ENCODE results near the gene TCEAL5.

DNA sequence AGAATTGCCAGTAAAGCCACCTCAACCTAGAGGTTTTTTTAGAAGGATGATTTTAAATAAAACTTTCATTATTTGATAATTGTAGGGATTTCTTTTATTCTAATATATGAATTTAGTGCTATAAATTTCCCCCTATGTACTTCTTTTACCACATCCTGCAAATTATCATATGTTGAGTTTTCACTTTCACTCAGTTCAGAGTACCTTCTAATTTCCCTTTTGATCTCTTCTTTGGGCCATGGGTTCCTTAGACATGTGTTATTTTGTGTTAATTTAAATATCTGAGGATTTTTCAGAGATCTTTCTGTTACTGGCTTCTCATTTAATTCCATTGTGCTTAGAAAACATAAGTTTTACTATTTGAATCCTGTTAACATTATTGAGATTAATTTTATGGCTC lies 28.2 kb upstream of the TCEAL5 start:
- TF ChIP-seq, protein P1, sequence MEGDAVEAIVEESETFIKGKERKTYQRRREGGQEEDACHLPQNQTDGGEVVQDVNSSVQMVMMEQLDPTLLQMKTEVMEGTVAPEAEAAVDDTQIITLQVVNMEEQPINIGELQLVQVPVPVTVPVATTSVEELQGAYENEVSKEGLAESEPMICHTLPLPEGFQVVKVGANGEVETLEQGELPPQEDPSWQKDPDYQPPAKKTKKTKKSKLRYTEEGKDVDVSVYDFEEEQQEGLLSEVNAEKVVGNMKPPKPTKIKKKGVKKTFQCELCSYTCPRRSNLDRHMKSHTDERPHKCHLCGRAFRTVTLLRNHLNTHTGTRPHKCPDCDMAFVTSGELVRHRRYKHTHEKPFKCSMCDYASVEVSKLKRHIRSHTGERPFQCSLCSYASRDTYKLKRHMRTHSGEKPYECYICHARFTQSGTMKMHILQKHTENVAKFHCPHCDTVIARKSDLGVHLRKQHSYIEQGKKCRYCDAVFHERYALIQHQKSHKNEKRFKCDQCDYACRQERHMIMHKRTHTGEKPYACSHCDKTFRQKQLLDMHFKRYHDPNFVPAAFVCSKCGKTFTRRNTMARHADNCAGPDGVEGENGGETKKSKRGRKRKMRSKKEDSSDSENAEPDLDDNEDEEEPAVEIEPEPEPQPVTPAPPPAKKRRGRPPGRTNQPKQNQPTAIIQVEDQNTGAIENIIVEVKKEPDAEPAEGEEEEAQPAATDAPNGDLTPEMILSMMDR (IDR thresholded peaks at IDR 0.05), result no peak
- TF ChIP-seq ZFX (IDR thresholded peaks at IDR 0.05; ENCODE audit: borderline replicate concordance), result no peak
